Measurements from ENCODE around the gene PLEKHO2.

Gene PLEKHO2

DNA sequence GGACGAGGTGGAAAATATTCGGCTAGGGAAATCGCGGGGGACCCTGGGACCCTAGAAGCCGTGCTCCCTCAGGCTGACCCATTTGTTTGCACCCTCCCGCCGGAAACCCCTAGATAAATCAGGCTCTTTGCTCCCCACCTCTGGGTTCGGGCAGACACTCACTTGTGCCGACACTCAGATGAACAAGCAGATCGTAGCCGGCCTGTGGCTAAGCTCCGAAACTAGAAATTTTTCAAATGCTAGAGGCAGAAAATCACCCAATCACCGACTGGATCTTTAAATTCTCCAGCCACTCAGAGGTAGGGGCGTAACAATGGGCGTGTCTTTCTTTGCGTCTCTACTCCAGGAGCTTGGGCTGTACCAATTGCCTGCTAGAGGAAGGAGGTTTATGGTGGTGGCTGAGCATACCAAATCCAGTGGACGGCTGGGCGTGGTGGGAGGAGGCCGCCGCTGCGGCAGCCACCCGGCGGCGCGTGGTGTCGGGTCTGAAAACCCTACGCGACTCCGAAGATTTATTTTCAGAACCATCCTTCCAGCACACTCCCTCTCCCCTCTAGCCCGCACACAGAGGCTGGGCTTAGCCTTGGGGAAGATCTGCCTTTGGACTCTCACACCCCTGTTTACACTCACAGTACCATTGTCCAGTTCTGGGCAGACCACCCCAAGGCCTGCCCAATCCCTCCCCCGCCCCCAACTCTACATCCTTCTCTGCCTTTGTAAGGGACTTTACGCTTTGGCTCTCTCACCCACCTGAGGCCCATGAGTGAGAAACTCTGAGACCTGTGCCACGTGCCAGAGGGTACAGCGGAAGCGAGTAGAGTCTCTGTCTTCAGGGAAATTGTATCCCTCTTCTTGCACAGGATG is 16.1 kb upstream of the PLEKHO2 start, which contains the start of gene PIF1:
Gene PIF1 (minus strand): TSS at position 217 of the 864 bp plus-strand sequence. CDS start 1,312 bp downstream, outside the sequence.
- peak; percentile 97 for DNase-seq (ENCODE audit: low read depth)

DNA sequence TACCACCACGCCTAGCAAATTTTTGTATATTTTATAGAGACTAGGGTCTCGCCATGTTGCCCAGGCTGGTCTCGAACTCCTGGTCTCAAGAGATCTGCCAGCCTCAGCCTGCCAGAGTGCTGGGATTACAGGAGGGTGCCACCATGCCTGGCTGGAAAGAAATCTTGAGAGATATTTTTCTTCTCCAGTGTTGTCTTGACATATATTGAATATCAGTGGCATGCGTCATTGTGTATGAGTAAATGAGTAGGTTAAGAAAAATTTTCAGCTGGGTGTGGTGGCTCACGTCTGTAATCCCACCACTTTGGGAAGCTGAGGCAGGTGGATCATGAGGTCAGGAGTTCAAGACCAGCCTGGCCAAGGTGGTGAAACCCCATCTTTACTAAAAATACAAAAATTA is 12.7 kb upstream of the PLEKHO2 start:
- DNase-seq (ENCODE audit: low read depth) = no peak

DNA sequence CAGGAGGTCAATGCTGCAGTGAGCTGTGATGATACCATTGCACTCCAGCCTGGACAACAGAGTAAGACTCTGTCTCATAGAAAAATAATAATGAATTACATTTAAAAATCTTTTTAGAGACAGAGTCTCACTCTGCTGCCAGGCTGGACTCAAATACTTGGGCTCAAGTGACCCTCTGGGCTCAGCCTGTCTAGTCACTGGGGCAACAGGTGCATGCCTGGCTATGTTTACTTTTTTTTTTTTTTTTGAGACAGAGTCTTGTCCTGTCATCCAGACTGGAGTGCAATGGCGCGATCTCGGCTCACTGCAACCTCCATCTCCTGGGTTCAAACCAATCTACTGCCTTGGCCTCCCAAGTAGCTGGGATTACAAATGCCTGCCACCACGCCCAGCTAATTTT is 8.0 kb upstream of the PLEKHO2 start:
- DNase-seq (ENCODE audit: low read depth) = no peak

DNA sequence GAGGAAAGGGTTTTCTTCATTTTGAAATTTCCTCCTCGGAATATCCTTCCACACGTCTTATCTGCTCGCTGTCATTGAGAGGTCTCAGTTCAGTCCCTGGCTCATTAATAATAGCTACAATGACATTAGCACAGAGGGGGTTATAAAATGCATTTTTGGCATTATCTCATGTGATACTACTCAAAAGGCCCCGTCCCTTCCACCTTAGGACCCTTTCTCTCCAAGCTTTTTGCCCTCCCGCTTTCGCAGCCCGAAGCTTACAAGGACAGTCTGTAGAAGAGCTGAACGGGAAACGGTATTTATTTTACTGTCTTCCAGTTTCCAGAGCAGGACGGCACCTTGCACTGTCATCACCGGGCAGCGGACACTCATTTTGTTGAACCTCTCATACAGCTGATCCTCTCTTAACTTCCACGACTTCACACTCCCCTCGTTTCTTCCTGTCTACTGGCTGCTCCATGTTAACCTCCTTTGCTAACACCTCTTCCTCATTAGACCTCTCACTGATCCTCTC is 5.6 kb upstream of the PLEKHO2 start:
- DNase-seq (ENCODE audit: low read depth) = no peak

DNA sequence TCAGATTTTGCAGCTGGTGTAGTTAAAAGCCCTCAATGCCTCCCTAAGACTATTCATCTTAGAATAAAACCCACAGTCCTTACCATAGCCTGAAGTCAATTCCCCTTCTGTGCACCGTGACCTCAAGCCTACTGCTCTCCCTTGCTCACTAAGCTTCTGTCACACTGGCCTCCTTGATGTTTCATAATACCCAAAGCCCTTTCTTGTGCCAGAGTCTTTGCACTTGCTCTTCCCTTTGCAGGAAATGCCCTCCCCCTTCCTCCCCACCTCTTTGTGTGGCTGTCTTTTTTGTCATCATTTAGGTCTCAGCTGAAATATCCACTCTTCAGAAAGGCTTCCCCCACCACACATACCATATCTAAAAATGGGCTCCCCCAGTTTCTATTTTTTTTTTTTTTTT is 4.2 kb upstream of the PLEKHO2 start:
- no peak for DNase-seq (ENCODE audit: low read depth)

DNA sequence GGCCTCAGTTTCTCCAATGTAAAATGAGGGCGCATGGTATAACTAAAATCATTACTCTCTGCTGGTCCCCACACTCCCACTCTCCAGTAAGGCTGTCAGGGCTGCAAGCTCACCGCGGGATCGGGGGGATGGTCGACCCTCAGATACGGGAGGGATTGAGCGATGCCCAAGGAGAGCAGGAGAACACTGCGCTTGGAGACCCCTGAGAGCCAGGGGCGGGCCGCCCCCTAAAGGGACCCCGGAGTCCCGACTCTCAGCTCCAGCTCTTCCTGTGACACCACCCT is 713 bp upstream of the PLEKHO2 start:
- no peak for DNase-seq (ENCODE audit: low read depth)

DNA sequence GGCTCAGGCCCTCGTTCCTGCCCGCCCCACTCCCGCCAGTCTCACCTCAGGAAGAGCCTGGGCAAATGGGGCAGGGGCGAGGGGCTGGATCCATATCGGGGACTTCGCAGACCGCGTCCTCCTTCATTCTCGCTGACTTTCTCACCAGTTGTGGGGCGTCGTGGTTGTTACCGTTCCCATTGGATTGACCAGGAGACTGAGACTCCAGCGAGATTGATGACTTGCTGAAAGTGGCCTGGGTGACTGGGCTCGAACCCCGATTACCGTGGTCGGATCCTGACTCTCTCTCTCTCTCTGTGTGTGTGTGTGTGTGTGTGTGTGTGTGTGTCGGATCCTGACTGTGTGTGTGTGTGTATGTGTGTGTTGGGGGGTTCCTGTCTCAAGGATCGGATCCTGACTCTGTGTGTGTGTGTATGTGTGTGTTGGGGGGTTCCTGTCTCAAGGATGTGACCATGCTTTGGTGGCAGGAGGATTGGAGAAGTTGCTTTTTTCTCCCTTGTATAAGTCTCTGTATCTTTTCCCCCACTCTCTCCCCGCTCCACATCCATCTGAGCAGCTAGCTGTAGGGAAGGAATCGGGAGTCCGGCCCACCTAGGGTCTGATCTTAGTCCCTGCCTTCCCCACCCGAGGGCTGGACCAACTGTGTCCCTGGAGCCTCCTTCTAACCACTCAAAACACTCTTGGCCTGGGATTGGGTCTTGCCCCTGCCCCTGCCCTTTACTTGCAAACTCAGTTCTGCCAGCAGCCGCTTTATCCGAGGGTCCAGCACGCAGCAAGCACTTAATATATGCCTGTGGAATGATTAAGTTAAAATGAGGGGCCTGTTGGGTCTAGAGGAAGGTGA is 603 bp downstream of the PLEKHO2 start:
- DNase-seq (ENCODE audit: low read depth) = no peak

DNA sequence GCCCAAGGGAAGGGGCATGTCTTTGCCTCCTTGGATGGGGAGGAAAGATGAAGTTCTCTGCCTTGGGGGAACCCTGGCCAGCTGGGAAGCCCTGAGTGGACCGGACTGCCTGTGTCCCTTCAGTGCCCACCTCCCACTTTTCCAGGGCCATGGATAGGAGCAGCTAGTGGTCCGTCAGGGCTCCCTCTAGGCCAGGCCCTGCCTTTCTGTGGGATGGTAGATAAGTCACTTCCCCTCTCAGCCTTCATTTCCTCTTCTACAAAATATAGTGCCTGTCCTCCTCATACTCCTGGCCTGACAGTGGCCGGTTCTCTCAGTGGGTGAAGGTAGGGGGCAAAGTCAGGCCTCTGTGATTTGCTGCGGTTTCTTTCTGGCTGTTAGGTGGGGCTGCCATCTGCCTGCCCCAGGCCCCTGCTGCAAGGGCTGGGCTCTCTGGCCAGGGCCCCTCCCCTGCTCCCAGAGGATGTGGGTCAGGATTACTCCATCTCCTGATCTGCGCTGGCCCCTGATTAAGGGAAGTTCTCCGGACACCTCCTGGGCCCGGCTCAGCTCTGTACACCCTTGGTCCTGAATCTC is 1.4 kb downstream of the PLEKHO2 start:
- no peak for DNase-seq (ENCODE audit: low read depth)

DNA sequence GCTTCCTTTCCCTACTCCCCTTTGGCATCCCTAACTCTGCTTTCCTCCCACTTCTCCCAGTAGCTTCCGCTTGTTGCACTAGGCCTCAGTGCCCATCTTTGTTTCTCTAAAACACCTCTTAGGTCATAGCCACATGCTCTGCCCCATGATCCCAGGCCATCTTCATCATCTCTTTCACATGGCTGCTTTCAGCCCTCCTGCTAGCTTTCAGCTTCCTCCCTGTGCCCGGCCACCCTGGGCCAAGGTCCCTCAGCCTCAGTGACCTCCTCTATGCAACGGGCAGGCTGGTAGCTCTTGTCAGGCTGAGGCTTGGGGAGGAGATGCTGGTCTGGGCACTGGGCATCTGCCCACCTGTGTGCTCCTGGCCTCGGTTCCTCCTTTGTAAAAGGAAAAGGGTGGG is 2.3 kb downstream of the PLEKHO2 start:
- DNase-seq (ENCODE audit: low read depth) = no peak

DNA sequence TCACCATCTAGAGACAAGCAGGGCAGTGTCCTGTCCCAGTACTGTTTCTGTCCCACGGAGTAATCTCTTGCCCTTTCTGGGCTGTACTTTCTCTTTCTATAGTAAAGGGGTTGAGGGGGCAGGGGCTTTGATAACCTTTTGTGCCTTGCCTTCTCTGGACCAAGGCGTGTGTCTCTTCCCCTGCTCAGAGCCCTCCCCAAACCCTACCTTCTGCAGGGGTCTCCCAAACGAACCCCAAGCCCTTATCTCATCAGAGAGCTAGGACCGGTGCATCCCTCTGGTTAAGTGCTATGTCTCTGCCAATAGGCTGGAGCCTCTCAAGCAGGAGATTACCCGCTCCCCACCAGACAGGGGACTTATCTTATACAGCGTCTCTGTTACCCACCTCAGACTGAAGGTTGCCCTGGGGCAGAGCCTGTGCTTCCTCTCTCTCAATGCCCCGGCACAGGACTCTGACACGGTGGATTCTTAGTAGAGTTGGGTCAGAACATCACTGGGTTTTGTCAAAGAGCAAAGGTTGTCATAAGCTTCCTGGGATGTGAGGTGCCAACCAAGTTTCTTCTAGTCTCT is 2.9 kb downstream of the PLEKHO2 start:
- DNase-seq (ENCODE audit: low read depth) = no peak

DNA sequence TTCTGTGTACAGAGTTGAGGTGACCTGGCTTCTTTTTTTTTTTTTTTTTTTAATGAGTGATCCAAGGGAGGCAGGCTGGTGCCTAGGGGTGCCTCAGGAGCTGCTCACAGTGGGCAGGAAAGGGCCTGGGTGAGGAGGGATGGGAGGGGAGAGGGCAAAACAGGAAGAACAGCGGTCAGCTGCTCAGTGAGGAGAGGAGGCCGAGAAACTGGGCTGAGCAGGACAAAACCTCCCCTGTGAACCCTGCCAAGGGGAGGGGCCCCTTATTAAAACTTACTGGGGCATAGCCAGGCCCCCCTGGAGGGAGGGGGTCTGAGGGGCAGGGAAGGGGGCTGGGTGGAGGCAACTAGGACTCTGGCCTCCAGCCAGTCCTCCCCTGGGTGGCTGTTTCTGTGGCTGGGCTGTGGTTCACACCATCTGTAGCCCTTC is 3.5 kb downstream of the PLEKHO2 start:
- DNase-seq (ENCODE audit: low read depth) = no peak

DNA sequence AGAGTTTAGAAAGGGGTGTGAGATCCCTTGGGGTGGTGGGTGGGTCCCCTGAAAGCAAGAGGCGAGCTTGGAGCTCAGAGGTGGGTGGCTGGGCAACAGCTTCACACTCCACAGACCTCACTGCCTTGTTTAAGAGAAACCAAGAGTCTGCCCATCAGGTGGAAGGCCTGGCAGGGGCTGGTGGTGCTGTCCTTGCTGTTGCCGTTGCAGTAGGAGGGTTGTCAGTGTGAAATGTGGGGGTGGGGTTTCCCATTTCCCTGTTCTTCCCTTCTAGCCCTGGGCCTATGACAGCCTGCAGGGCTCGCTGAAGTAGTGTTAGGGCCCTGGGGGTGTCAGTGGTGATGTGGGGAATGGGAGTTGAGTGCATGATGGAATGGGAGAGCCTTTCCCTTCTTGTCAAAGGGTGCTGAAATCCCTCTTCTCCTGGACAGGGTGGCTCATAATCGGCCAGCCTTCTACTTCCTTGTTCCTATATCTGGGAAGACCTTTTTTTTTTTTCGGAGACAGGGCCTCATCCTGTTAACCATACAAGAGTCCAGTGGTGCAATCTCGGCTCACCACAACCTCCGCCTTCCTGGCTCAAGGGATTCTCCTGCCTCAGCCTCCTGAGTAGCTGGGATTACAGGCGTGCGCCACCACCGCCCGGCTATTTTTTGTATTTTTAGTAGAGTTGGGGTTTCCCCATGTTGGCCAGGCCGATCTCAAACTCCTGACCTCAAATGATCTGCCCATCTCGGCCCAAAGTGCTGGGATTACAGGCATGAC is 4.3 kb downstream of the PLEKHO2 start:
- DNase-seq (ENCODE audit: low read depth) = no peak

DNA sequence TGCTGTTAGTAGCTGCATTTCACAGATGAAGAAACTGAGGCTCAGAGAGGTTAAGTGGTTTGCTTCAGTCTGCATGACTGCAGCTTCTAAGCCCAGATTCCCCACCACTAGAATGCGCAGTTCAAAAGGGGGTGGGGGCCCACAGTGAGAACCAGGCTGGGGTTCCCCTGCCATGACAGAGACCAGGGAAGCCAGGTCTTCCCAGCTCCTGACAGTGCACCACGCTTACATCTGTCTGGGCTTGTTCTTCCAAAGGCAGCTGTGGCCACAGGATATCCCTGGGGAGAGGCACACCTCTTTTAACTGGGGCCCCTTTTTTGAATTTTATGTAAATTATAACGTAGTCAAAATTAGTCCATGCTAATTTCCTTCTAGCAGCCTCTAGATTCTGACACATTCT is 5.3 kb downstream of the PLEKHO2 start:
- DNase-seq (ENCODE audit: low read depth) = no peak

DNA sequence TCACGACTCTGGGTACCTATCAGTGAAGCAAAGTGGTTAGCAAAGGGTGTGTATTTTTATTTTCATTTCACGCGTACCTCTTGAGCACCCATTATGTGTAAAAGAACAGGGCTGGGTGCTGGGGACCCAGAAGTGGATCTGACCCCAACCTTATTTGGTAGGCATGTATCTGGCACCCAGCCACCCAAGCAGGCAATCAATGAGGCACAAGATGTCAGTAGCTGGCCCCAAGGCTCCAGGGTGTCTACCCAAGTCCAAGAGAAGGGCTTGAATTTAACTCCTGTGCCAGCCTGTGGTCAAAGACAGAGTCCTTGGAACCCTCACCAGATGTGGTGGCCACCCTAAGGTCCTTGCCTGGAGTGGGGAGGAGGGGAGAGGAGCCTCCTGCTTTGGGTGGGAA is 5.7 kb downstream of the PLEKHO2 start:
- no peak for DNase-seq (ENCODE audit: low read depth)

DNA sequence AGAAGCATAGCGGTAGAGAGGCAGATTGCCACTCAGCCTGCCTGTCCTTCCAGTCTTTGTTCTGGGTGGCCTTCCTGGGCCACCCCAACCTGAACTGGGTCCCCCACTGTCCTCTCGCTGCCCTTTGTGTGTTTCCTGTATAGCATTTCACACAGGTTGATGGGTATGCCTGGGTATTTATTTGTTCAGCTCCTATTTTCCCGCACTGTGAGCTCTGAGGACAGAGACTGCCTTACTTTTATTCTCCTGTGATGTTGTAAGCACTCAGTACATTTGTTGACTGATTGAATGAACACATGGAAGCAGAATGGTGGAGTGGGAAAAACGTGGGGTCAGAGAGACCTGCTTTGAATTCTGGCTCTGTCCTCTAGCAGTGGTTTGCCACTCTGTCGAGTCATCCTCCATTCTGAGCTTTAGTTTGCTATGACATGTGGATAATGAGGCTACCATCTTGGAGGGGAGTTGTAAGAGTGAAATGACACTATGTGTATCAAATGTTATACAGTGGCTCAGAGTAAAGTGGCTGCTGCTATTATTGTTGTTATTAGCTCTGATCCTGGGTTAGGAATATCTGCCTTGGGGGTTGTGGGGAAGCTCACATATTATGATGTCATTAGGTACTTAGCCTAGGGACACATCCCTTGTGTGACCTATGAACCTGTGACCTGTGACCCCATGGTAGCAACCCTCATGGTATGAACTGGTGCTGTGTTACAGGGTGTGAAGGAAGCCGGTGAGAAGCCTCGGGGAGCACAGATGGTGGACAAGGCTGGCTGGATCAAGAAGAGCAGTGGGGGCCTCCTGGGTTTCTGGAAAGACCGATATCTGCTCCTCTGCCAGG is 6.4 kb downstream of the PLEKHO2 start:
- no peak for DNase-seq (ENCODE audit: low read depth)

DNA sequence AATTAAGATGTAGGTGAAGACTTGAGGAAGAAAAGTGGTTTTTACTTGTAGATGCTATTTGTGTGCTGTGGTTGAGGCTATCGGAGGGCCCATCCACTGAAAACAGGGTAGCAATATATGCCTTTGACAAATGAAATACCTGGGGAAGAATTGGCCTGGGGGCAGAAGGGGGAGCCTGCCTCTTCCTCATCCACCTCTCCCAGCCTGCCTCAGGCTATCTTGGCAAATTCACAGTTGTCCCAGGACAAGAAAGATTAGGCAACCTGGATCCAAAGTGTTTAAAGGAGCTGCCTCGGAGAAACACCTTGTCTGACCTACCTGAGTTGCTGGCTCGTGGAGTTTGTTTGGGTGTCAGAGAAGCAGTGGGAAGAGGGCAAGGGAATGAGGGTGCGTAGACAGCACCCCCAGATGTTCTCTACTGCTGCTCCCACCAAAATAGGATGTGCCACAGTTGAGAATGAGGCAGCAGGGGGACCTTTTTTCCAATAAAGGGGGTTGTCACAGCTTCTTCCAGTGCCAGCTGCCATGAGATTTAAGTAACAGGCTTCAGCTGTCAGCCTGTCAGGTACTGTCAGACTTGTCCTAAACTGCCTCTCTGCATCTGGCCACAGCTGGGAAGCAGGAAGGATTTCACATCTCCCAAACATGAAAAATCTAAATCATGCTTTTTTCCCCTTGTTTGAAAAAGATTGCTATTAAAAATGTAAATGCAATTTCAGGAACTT is 9.2 kb downstream of the PLEKHO2 start:
- no peak for DNase-seq (ENCODE audit: low read depth)

DNA sequence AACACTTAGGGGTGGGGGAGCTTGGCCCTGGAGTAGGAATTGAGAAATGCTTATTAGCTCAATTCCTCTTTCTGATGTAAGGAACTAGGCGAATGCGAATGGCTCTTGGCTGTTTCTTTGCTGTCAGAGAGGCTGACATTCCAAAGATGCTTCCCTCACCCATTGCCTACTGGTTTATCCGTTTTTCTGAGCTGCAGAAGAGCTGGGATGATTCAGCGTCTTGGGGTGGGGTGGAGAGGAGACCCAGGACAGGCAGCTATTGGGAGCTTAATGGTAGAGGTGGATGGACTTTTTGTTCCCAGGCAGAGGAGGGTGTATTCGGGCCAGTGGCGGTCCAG is 9.8 kb downstream of the PLEKHO2 start:
- peak; percentile 78 for DNase-seq (ENCODE audit: low read depth)

DNA sequence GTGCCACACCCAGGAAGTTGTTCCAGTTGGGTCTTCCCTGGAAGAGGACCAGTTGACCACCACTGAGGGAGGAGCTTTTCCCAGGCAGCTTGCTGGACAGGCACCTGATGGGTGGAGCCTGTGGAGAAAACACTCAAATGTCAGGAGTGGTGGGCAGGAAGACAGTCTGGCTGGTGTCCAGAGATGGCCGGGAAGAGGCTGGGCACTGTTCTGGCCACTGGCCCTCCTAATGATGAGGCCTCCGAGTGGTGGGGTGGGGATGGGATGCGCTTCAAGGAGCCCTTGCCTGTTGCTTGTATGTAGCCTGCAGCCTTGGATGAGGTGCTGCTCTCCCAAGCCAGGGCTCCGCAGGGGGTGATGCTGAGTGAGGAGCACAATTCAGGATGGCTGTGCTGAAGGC is 12.3 kb downstream of the PLEKHO2 start:
- DNase-seq (ENCODE audit: low read depth) = no peak

DNA sequence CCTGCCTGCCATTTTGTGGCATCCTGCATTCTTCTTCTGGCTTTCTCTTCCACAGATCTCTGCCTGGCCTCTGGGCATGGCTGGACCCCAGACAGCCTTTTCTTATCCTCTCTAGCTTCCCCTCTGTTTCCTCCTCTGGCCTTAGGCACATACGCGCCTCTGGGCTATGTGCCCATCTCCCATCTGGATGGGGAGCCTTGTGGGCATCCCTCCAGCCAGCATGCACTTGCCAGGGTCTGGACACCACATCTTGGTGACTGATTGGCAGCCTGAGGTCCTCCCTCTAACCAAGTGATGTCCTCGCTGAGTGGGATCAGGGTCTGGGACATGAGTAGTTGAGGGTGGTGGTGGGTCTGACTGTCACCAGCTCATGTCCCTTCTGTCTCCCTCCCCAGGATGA is 12.8 kb downstream of the PLEKHO2 start:
- no peak for DNase-seq (ENCODE audit: low read depth)

Measured in GM04504 (cell line).